ENCODE results near the gene HIVEP3.

The HIVEP3 gene

DNA sequence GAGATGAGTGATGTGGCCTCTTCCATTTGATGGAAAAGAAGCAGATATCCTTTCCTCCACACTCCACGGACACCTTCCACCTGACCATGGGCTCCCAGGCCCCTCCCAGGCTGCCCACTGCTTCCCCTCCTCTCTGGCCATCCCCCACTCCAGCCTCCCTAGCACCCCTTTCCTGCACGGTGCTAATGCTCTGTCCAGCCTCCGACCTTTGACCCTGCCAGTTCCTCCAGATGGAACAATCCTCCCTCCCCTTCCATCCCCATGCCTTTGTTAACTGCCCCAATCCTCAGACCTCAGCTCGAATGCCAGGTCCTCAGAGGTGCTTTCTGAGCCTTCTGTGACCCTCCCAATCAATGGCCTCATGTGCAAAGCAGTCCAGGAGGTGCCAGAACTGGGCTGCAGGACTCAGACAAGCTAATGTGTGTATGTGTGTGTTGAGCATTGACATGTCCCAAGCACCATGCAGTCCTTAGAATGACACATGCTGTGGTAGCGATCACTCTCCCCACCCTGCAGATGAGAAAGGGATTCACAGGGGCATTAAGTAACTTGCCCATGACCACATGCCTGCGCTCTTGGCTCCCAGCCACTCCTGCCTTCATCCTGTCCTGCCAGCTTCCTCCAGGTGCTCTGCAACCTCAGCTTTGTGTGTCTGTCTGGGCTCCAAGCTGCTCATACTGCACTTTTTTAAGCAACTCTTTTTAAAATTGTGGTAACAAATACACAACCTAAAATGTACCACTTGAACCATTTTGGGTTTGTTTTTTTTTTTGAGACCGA, 370.8 kb downstream of the HIVEP3 start:
- no peak for DNase-seq (ENCODE audit: low read depth)

DNA sequence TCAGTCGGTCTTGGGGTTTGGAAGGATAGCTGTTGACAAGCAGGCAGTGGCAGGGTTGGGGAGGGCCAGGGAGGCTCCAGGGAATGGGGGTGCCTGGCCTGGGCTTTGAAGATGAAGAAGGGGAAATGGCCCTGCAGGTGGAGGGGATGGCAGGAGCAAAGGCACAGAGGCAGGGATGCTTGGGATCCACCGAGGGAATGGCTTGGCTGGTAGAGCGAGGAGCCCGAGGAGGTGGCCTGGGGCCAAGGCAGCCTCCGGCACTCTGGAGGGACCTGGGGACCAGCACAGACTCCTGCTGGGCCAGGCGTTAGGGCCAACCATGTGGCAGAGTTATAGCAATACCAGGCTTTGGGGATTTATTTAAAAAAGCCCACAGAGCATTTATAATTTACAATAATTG, 371.4 kb downstream of the HIVEP3 start:
- DNase-seq (ENCODE audit: low read depth) = no peak

DNA sequence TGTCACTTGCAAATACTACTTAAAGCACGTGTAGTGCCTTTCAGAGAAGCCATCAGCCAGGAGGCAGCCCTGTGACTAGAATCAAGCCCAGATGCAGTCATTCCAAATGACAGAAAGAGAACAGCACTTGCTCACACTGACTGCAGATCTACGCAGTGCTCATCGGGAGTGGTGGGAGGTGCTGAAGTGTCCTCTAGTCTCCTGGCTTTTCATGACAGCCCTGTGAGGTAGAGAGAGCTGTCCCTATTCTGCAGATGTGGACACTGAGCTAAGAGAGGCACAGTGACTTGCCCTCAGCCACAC, 371.9 kb downstream of the HIVEP3 start:
- DNase-seq (ENCODE audit: low read depth) = no peak

DNA sequence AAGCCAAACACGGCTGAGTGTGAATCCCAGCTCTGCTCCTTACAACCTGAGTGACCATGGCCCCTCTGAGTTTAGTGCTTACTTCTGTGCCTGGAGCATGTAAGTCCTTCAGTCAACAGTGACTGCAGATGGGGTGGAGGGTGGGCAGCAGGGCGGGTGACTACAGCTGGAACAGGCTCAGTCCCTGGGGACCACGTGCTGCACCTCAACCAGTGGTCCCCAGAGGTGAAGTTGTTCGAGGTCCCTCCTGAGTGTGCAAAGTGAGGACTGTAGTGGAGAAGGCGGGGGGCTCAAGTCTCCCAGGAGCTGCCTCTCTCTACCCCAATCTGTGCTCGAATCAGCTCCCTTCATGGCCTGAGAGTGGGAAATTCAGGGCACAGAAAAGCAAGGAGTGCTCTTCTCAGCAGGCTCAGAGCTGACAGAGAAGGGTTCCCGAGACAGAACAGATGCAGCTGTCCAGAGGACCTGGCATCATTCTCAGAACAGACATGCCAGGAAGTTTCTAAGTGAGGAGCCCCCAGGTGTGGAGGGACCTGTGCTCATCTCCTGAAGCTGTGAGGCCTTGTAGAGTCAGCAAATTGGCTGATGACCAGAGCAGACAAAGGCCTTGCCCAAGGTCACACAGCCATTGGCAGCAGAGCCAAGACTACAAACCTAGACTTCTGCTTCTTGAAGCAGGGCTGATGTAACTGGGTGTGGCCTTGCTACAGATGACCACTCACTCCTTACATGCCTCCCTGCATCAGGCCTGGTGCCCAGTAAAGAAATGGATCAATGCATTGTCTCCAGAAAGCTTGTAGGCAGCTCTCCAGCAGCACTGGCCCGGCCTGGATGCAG, 372.5 kb downstream of the HIVEP3 start:
- no peak for DNase-seq (ENCODE audit: low read depth)

GRCh38 chr1:41542196-41542930, 376.4 kb downstream of the HIVEP3 start:
- no peak for DNase-seq (ENCODE audit: low read depth)

- no peak for DNase-seq (ENCODE audit: low read depth)
Observed at GRCh38 chr1:41541592-41541952, 377.1 kb downstream of the HIVEP3 start.

GRCh38 chr1:41540886-41541591, 377.7 kb downstream of the HIVEP3 start:
- DNase-seq (ENCODE audit: low read depth) = no peak

DNA sequence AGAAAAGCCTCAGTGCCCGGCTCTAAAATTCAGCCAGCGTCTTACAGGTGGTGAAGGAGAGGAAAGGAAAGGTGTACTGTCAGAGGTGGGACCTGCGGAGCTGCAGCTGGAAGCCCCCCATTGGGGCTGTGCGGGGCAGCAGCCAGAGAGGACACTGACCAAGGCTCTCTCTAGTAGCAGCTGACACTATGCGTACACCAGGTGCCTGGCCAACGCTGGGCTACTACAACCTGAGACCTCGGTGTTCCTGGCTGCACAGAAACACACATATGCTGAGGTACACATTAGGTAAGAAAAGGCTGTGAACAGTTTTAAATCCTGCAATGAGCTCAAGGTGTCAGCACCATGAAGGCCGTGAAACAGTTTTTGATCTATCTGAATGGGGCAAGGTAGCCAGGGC, 378.7 kb downstream of the HIVEP3 start:
- DNase-seq (ENCODE audit: low read depth) = no peak

DNA sequence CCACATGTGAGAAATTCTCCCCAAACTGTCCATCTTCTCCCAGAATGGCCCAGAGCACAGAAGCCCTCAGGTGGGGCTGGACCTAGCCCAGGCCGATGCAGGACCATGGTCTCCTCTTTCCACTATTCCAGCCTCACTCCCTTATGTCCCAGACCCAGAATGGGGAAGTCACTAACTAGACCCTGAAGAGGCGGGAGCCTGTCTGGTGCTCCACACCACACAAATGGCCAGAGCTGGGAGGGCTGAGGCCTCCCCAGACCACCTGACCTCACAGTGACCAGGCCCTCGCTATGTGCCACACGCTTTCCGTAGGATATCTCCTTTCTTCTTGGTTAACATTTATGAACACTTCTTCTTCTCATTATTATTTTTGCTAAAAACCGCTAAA, 379.3 kb downstream of the HIVEP3 start:
- DNase-seq (ENCODE audit: low read depth) = no peak

GRCh38 chr1:41538741-41539417, 379.8 kb downstream of the HIVEP3 start:
- no peak for DNase-seq (ENCODE audit: low read depth)

DNA sequence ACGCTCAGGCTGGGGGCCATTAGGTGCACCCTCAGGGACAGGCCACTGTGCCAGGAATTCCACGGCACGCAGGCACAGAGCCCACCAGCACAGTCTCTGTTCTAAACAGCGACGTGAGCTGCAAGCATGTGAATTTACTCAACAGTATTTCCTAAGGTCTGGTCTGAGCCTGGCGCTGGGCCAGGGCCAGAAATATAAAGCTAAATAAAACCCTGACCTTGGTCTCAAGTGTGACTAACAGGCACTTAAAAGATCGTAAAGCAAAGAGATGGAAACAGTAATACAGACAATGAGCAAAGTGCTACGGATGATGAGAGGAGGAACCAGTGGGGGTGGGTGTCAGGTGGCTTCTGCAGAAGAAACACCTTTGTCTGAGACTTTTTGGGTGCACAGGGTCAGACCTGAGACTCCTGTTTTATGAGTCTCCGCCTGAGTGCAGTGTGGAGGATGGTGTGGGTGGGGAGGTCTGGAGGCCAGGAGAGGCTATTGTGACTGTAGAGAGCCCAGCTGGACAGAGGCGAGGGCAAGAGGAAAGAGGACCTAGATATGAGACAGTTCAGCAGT, 380.9 kb downstream of the HIVEP3 start:
- no peak for DNase-seq (ENCODE audit: low read depth)

DNA sequence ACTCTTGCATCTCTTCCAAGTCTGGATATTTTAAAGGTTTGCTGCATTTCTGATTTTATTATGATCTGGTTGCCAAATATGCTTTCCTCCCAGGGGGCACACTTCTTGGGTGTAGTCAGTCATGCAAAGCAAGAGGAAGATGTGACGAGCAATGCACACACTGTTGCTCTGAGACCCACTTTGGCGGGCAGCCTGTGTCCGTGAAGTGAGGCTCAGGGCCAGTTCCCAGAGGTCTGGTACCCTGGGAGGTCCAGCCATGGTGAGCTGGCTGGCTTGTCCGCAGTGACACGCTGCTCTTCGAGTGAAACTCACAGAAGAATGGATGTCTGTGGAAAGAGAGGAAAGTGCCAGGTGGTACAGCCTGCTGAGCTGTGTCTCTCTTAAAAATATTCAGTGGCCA, 381.5 kb downstream of the HIVEP3 start:
- no peak for DNase-seq (ENCODE audit: low read depth)

DNA sequence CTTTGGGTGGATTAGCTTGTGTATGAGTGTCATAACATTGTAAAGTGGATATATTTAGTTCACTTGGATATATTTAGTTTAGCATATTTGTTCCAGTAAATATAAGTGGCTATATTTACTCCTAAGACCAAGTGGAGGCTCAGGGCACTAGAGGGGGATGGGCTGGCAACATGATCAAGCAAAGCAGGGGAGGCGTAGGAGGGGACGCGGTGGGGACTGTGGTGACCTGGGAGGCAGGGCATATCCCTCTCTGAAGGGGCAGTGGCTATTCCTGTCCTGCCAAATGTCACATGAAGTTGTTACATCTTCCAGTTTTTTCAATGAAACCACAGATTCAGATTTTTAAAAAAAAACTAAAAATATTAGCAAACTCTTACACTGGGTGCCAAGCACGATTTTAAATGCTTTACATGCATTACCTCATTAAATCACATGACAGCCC, 382.3 kb downstream of the HIVEP3 start:
- DNase-seq (ENCODE audit: low read depth) = no peak

DNA sequence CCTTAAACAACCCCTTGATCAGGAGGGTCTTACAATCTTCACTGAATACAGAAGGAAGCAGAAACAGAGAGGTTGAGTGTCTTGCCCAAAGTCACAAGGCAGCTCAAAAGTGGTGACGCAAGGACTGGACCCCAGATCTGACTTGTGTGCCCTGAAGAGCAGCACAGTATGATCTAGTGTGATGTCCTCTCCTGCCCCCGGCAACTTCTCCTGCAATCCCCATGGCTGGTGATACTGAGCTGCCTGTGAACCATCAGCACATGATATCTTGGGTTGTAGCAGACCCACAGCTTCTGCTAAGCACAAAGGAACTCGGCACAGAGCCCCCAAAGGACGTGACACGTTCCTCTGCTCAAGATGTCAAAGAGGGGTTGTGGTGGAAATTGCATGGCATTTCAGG, 383.0 kb downstream of the HIVEP3 start:
- no peak for DNase-seq (ENCODE audit: low read depth)

GRCh38 chr1:41535276-41535675, 383.4 kb downstream of the HIVEP3 start:
- no peak for DNase-seq (ENCODE audit: low read depth)

DNA sequence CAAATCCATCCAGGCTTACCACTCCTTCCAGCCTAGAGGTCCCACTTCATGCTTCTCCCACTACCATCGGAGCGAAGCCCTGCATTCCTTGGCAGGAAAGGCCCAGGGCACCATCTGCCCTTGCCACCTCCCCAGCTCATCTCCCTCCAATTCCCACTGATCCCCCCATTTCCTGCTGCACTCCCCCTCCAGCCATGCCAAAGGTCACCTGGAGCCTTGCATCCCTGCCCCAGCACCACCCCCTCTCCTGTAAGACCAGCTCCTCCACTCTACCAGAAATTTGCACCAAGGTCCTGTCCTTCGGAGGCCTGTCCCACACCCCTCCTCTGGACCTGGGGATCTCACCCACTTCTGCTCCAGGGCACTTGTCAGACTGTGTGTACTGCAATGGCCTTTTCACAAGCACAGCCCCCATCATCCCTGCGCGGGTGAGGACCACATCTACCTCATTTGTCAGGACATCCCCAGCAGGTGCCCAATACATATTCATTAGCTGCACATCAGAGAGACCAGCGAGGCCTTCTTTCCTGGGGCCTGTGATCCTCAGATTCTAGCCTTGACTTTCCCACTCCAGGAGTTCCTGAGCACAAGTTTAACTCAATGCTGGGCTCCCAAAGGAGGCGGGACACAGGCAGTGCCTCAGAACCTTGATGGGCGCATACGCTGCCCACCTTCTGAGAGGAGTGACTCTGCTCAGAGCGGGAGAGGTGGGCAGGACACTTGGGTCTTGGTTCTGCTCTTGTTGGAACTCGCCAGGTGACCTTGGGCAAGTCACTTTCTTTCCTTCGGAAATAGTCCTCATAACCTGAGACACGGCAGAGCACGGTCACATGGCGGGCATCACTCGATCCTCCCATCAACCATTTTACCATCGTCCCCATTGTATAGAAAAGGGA, 384.3 kb downstream of the HIVEP3 start:
- DNase-seq (ENCODE audit: low read depth) = no peak

GRCh38 chr1:41533731-41534080, 385.0 kb downstream of the HIVEP3 start:
- DNase-seq (ENCODE audit: low read depth) = no peak

- no peak for DNase-seq (ENCODE audit: low read depth)
Observed at GRCh38 chr1:41533016-41533730, 385.5 kb downstream of the HIVEP3 start.

DNA sequence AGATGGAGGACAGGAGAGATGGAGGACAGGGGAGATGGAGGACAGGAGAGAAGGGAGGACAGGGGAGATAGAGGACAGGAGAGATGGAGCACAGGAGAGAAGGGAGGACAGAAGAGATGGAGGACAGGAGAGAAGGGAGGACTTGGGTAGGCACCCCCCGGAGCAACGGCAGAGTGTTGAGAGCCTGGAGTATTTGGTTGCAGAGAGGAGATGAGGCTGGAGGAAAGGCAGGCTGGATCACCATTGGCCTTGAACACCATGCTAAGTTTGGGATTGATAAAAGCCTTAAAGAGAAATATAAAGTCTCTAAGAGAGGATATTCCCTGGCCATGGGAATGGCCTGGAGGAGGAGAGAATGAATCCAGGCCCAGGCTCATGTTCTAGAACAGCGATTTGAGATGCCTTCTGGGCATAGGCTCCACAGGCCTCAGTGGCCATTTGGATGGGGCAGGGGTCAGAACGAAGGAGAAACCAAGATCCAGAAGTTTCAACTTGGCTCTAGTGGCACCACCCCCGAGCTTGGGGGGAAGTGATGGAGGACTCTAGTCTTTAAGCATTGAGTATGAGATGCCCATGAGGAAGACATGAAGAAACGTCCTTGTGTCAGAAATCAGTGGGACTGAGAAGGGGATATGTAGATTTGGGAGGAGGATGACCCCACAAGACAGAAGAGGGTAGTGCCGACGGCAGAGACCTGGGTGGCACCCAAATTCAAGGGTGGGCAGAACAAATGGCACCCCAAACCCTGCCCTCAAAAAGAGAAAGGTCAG, 386.3 kb downstream of the HIVEP3 start:
- DNase-seq (ENCODE audit: low read depth) = no peak

Measured in stimulated activated CD8-positive, alpha-beta memory T cell treated with anti-CD3 and anti-CD28 coated beads, Interleukin-7, amount 100 ng/mL, for 24 hours (primary cell).